ENCODE data around the gene NCBP2.

NCBP2 gene

DNA sequence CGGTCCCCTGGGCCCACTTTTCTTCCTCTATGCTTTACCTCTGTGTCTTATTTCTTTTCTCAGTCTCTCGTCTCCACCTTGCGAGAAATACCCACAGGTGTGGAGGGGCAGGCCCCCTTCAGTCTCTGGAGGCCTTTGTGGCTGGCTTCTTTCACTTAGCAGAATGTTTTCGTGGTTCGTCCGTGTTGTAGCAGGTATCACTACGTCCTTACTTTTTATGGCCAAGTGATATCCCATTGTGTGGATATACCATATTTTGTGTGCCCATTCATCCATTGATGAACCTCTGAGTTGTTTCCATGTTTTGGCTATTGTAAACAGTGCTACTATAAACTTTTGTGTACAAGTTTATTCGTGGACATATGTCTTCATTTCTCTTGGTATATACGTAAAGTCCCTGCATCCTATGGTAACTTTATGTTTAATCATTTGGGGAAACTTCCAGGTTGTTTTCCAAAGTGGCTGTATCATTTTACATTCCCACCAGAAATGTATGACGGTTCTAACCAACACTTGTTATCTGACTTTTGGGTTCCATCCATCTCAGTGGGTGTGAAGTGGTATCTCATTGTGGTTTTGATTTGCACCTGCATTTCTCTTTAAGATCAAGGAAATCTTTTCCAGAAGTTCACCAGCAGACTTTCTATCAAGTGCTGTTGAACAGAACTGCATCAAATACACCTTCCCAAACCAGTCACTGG is 20.8 kb upstream of the NCBP2 start:
- H3K4me3 ChIP-seq (ENCODE audit: low read length) = no peak overlapping the region
- no peak for TF ChIP-seq ZNF274 (IDR thresholded peaks at IDR 0.05; ENCODE audit: low read depth, low read length)

GRCh38 chr3:196962108-196962929 is 20.0 kb upstream of the NCBP2 start:
- H3K4me3 ChIP-seq (ENCODE audit: low read length) = no peak overlapping the region
- TF ChIP-seq ZNF274 (IDR thresholded peaks at IDR 0.05; ENCODE audit: low read depth, low read length) = no peak

- H3K4me3 ChIP-seq (ENCODE audit: low read length) = no peak overlapping the region
- no peak for TF ChIP-seq ZNF274 (IDR thresholded peaks at IDR 0.05; ENCODE audit: low read depth, low read length)
Observed at GRCh38 chr3:196954832-196955231, 12.5 kb upstream of the NCBP2 start.

- no peak overlapping the region for H3K4me3 ChIP-seq (ENCODE audit: low read length)
- no peak for TF ChIP-seq ZNF274 (IDR thresholded peaks at IDR 0.05; ENCODE audit: low read depth, low read length)
Observed at GRCh38 chr3:196951371-196951770, 9.0 kb upstream of the NCBP2 start.

GRCh38 chr3:196949750-196950149 is 7.4 kb upstream of the NCBP2 start:
- TF ChIP-seq ZNF274 (IDR thresholded peaks at IDR 0.05; ENCODE audit: low read depth, low read length) = no peak
- H3K4me3 ChIP-seq (ENCODE audit: low read length) = no peak overlapping the region

GRCh38 chr3:196949285-196949619 is 6.9 kb upstream of the NCBP2 start:
- no peak for TF ChIP-seq ZNF274 (IDR thresholded peaks at IDR 0.05; ENCODE audit: low read depth, low read length)
- H3K4me3 ChIP-seq (ENCODE audit: low read length) = no peak overlapping the region

DNA sequence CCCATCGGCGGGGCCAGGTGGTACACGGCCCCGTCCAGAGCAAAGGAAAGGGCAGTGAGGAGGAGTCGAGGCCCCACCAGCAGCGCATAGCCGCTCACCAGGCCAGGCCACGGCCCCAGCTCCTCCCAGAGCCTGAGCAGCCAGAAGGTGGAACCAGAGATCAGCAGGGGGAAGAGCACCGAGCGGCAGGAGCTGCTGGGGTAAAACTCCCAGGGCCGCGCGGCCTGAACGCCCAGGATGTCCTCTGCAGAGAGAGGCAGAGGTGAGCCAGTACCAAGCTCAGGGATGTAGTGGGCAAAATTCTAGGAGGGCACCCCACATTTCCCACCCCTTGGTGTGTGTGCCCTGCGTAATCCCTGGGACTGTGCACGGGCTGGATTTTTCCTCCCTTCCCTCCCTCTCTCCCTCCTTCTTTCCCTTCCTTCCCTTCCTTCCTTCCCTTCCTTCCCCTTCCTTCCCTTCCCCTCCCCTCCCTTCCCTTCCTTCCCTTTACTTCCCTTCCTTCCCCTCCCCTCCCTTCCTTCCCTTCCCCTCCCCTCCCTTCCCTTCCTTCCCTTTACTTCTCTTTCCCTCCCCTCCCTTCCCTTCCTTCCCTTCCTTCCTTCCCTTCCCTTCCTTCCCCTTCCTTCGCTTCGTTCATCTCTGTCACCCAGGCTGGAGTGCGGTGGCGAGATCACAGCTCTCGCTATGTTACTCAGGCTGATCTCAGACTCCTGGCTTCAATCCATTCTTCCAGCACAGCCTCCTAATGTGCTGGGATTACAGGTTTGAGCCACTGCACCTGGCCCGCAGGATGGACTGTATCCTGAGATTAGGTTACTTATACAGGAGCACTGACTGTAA is 6.3 kb upstream of the NCBP2 start:
- H3K4me3 ChIP-seq (ENCODE audit: low read length) = no peak overlapping the region
- TF ChIP-seq ZNF274 (IDR thresholded peaks at IDR 0.05; ENCODE audit: low read depth, low read length) = no peak

GRCh38 chr3:196947860-196948441 is 5.6 kb upstream of the NCBP2 start:
- TF ChIP-seq ZNF274 (IDR thresholded peaks at IDR 0.05; ENCODE audit: low read depth, low read length) = no peak

DNA sequence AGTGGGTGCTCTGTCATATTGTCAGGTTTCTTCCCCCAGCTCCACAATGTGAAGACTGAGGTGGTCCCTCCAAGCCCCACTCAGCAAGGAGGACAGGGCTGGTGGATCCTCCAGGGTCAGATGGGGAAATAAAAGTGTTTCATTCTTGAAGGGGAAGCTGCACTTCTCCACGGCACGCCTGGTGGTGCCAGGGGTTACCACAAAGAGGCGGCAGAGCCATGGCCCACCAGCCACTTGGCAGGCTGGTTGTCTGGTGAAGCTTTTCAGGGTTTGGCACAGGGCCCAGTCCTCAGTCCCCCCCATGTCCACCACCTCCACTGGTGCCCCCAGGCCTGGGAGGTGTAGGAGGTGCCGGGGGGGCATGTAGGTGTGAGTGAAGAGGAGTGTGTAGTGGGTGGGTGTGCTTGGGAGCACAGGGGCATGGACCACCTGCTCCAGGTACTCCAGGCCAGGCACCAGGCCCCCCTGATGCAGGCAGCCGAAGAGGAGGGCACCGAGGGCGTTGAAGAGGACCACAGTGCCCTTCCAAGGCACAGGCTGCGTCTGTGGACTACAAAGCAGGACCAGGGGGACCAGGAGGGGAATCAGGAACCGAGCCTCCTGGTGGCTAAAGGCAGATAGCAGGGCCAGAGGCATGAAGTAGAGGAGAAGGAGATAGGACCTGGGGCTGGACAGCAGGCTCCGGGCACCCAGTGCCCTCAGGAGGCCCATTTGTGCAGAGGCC is 5.0 kb upstream of the NCBP2 start:
- H3K4me3 ChIP-seq (ENCODE audit: low read length) = no peak overlapping the region
- TF ChIP-seq ZNF274 (IDR thresholded peaks at IDR 0.05; ENCODE audit: low read depth, low read length) = no peak

More at GRCh38 chr3:196947860-196948441, 5.6 kb upstream of the NCBP2 start:
- no peak overlapping the region for H3K4me3 ChIP-seq (ENCODE audit: low read length)

DNA sequence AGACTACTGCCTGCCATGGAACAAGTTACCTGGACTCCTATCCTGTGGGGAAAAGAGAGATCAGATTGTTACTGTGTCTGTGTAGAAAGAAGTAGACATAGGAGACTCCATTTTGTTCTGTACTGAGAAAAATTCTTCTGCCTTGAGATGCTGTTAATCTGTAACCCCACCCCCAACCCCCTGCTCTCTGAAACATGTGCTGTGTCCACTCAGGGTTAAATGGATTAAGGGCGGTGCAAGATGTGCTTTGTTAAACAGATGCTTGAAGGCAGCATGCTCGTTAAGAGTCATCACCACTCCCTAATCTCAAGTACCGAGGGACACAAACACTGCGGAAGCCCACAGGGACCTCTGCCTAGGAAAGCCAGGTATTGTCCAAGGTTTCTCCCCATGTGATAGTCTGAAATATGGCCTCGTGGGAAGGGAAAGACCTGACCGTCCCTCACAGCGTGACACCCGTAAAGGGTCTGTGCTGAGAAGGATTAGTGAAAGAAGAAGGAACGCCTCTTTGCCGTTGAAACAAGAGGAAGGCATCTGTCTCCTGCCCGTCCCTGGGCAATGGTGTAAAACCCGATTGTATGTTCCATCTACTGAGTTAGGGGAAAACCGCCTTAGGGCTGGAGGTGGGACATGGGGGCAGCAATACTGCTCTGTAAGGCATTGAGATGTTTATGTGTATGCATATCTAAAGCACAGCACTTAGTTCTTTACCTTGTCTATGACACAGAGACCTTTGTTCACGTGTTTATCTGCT is 1.9 kb upstream of the NCBP2 start:
- H3K4me3 ChIP-seq (ENCODE audit: low read length) = peak overlapping the region; percentile 98; the same call in 1 of the 2 replicates

DNA sequence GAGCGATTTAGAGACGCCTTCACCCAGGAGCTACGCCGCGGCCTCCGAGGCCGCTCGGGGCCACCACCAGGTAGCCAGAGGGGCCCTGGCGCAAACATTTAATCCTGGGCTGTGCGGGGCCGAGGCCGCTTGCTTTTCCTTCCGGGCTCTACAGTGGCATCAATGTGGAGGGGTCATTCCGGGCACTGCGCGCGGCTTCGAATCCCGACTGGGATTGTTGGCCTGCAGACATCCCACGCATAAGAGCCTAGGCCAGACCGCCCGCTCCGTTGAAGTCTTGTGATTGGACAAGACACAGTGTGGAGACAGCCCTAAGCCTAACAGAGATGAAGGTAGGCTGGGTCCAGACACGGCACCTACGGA is 568 bp upstream of the NCBP2 start:
- peak overlapping the region; percentile 98 for H3K4me3 ChIP-seq (ENCODE audit: low read length)
- no peak for TF ChIP-seq ZNF274 (IDR thresholded peaks at IDR 0.05; ENCODE audit: low read depth, low read length)

GRCh38 chr3:196941729-196942225 is 551 bp downstream of the NCBP2 start:
- TF ChIP-seq ZNF274 (IDR thresholded peaks at IDR 0.05; ENCODE audit: low read depth, low read length) = no peak
- peak overlapping the region; percentile 82 for H3K4me3 ChIP-seq (ENCODE audit: low read length)

GRCh38 chr3:196938576-196938975 is 3.8 kb downstream of the NCBP2 start:
- no peak for TF ChIP-seq ZNF274 (IDR thresholded peaks at IDR 0.05; ENCODE audit: low read depth, low read length)

More at GRCh38 chr3:196938576-196938975, 3.8 kb downstream of the NCBP2 start:
- H3K4me3 ChIP-seq (ENCODE audit: low read length) = no peak overlapping the region

Measured in GM08714 (cell line).